KMS-11 (cell line): ENCODE data around the gene COA6.

ENCODE experiments used
- H2AFZ ChIP-seq: fragments of 200-600 bp; sonication (generic); 2 replicates; pipeline ENCODE4 v1.6.1; 2016; ENCODE audit warnings: antibody characterized with exemption, mixed run types, low read depth
- H3K27ac ChIP-seq: fragments of 200-600 bp; sonication (generic); 2 replicates; pipeline ENCODE4 v1.6.1; 2016; ENCODE audit warnings: mild to moderate bottlenecking, mixed run types
- H3K27me3 ChIP-seq: fragments of 200-600 bp; sonication (generic); 2 replicates; pipeline ENCODE4 v1.6.1; 2017; ENCODE audit warnings: mild to moderate bottlenecking, low read depth, mixed run types, moderate library complexity; ENCODE audit not compliant: insufficient read depth
- H3K36me3 ChIP-seq: fragments of 200-600 bp; sonication (generic); 2 replicates; pipeline ENCODE4 v1.6.1; 2017; ENCODE audit warnings: mild to moderate bottlenecking, mixed run types; ENCODE audit not compliant: insufficient read depth
- H3K4me1 ChIP-seq: fragments of 200-600 bp; sonication (generic); 2 replicates; pipeline ENCODE4 v1.6.1; 2016; ENCODE audit warnings: mild to moderate bottlenecking, low read depth, mixed run types; ENCODE audit not compliant: poor library complexity, severe bottlenecking
- H3K4me2 ChIP-seq: fragments of 200-600 bp; sonication (generic); 2 replicates; pipeline ENCODE4 v1.7.0; 2016; ENCODE audit warnings: mild to moderate bottlenecking, mixed run types
- H3K4me3 ChIP-seq: fragments of 200-600 bp; sonication (generic); IDR thresholded peaks from 2 replicates; pipeline ENCODE4 v1.6.1; 2017; ENCODE audit warnings: low read depth, low read length, mixed read lengths; ENCODE audit not compliant: insufficient read depth
- H3K79me2 ChIP-seq: fragments of 200-600 bp; sonication (generic); 2 replicates; pipeline ENCODE4 v1.6.1; 2016; ENCODE audit warnings: low read depth, mixed run types; ENCODE audit not compliant: insufficient read depth
- H3K9ac ChIP-seq: fragments of 200-600 bp; sonication (generic); 2 replicates; pipeline ENCODE4 v1.6.1; 2016; ENCODE audit warnings: mild to moderate bottlenecking, mixed run types
- H4K20me1 ChIP-seq: fragments of 200-600 bp; sonication (generic); 2 replicates; pipeline ENCODE4 v1.6.1; 2016; ENCODE audit warnings: mild to moderate bottlenecking, mixed run types; ENCODE audit not compliant: insufficient read depth
- CTCF ChIP-seq: fragments of 200-600 bp; sonication (generic); conservative IDR thresholded peaks from 2 replicates; pipeline ENCODE4 v1.6.1; 2017; ENCODE audit warnings: low read depth, mild to moderate bottlenecking, antibody characterized with exemption, low read length, moderate library complexity, mixed read lengths

Gene COA6

GRCh38 chr1:234327577-234328164, 45.6 kb upstream of the COA6 start:
- no peaks in the 10 kb centered on the region for H3K4me1 ChIP-seq
- TF ChIP-seq CTCF: no peak
- H3K27me3 ChIP-seq: no peaks in the 10 kb centered on the region
- H3K4me3 ChIP-seq: no peak overlapping the region
- H3K27ac ChIP-seq: no peak overlapping the region
- no peak overlapping the region for H3K4me2 ChIP-seq
- H3K9ac ChIP-seq: no peak overlapping the region
- no peaks in the 10 kb centered on the region for H4K20me1 ChIP-seq
- H3K79me2 ChIP-seq: no peaks in the 10 kb centered on the region
- H3K36me3 ChIP-seq: no peaks in the 10 kb centered on the region
- no peak overlapping the region for H2AFZ ChIP-seq

GRCh38 chr1:234330843-234331215, 42.4 kb upstream of the COA6 start:
- no peak overlapping the region for H3K4me2 ChIP-seq
- H3K36me3 ChIP-seq: no peaks in the 10 kb centered on the region
- H4K20me1 ChIP-seq: no peaks in the 10 kb centered on the region
- TF ChIP-seq CTCF: no peak
- H3K9ac ChIP-seq: no peak overlapping the region
- H3K4me1 ChIP-seq: no peaks in the 10 kb centered on the region
- H3K4me3 ChIP-seq: no peak overlapping the region
- H3K27ac ChIP-seq: no peak overlapping the region
- H3K79me2 ChIP-seq: no peaks in the 10 kb centered on the region
- H3K27me3 ChIP-seq: no peaks in the 10 kb centered on the region
- H2AFZ ChIP-seq: no peak overlapping the region

- Histone ChIP-seq H3K27ac (no peak overlapping the region), H3K4me2 (no peak overlapping the region), H3K9ac (no peak overlapping the region), H3K79me2 (no peaks in the 10 kb centered on the region), H4K20me1 (no peaks in the 10 kb centered on the region), H2AFZ (no peak overlapping the region), H3K36me3 (no peaks in the 10 kb centered on the region), H3K4me3 (no peak overlapping the region), H3K27me3 (no peaks in the 10 kb centered on the region), H3K4me1 (no peaks in the 10 kb centered on the region)
- TF ChIP-seq CTCF: no peak
Observed at GRCh38 chr1:234331507-234331906, 41.7 kb upstream of the COA6 start.

- no peaks in the 10 kb centered on the region for H4K20me1 ChIP-seq
- TF ChIP-seq CTCF: no peak
- no peaks in the 10 kb centered on the region for H3K27me3 ChIP-seq
Observed at GRCh38 chr1:234336359-234336758, 36.9 kb upstream of the COA6 start.

More at GRCh38 chr1:234336359-234336758, 36.9 kb upstream of the COA6 start:
- Histone ChIP-seq H3K79me2 (no peaks in the 10 kb centered on the region), H3K9ac (no peak overlapping the region), H3K4me1 (no peaks in the 10 kb centered on the region), H3K36me3 (no peaks in the 10 kb centered on the region), H3K4me2 (no peak overlapping the region), H2AFZ (no peak overlapping the region), H3K4me3 (no peak overlapping the region), H3K27ac (no peak overlapping the region)
